Memory B cell (primary cell): ENCODE results near the gene OR51E2.

Experiments
- ATAC-seq: fragments of 150-1000 bp; cut with Tn5 transposase; 2 replicates; pipeline ENCODE4 v1.10.0; 2021; ENCODE audit warnings: low read depth, mild to moderate bottlenecking, moderate library complexity
- DNase-seq, 2 donors: peaks; one replicate each; pipeline ENCODE4 v3.0.0; 2022; ENCODE audit warnings: low spot score in 2 of 2
- H3K27ac Mint-ChIP-seq: one replicate; pipeline ENCODE4 v1.8.0; 2022; ENCODE audit warnings: mild to moderate bottlenecking, moderate library complexity, mixed read lengths
- H3K27me3 Mint-ChIP-seq: one replicate; pipeline ENCODE4 v1.8.0; 2022; ENCODE audit warnings: mixed read lengths
- H3K36me3 Mint-ChIP-seq: one replicate; pipeline ENCODE4 v1.8.0; 2022; ENCODE audit warnings: mild to moderate bottlenecking, mixed read lengths
- H3K4me1 Mint-ChIP-seq: one replicate; pipeline ENCODE4 v1.8.0; 2022; ENCODE audit warnings: mixed read lengths
- H3K4me3 Mint-ChIP-seq: one replicate; pipeline ENCODE4 v1.8.0; 2022; ENCODE audit warnings: mild to moderate bottlenecking, moderate library complexity, mixed read lengths
- H3K9me3 Mint-ChIP-seq: one replicate; pipeline ENCODE4 v1.8.0; 2022; ENCODE audit warnings: mixed read lengths

OR51E2 gene

DNA sequence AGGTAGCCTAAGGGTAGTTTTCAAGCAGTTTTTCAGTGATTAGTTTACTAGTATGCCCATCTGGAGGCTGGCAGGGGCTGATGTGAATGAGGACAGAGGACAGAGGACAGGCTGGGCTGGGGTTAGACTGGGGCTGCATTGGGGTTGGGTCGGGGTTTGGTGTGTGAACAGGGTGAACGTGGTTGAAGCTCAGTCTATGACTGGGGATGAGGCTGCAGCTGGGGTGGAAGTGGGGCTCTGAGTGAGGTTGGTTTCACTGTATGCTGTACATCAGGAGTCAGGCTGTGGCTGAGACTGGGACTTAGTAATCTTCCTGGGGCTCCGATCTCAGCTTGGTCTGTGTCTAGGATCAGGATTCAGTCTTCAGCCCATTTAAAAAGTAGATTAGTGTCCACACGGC lies 53.4 kb downstream of the OR51E2 start:
- H3K36me3 Mint-ChIP-seq: no peaks in the 10 kb centered on the region
- peaks cover 23% of the 10 kb centered on the region for H3K27me3 Mint-ChIP-seq
- no peak overlapping the region for H3K4me3 Mint-ChIP-seq
- DNase-seq (no peak), ATAC-seq (no peak)
- H3K9me3 Mint-ChIP-seq: no peaks in the 10 kb centered on the region
- no peaks in the 10 kb centered on the region for H3K4me1 Mint-ChIP-seq
- H3K27ac Mint-ChIP-seq: no peak overlapping the region

GRCh38 chr11:4643682-4644081 lies 54.0 kb downstream of the OR51E2 start, which contains the start of gene OR51E1:
Gene OR51E1 (plus strand): TSS chr11:4643982. CDS start chr11:4652527, 8,545 bp downstream.
- ATAC-seq: no peak
- DNase-seq: no peak
- H3K27ac Mint-ChIP-seq: no peak within 1 kb of the TSS
- no peaks in the 10 kb centered on the region for H3K4me1 Mint-ChIP-seq
- no peaks in the 10 kb centered on the region for H3K36me3 Mint-ChIP-seq
- H3K4me3 Mint-ChIP-seq: no peak within 1 kb of the TSS
- no peaks in the 10 kb centered on the region for H3K9me3 Mint-ChIP-seq
- H3K27me3 Mint-ChIP-seq: peaks cover 21% of the 10 kb centered on the region

GRCh38 chr11:4643076-4643475 lies 54.6 kb downstream of the OR51E2 start:
- H3K27ac Mint-ChIP-seq: no peak overlapping the region
- ATAC-seq: no peak
- no peaks in the 10 kb centered on the region for H3K36me3 Mint-ChIP-seq
- H3K27me3 Mint-ChIP-seq: peaks cover 21% of the 10 kb centered on the region
- no peaks in the 10 kb centered on the region for H3K9me3 Mint-ChIP-seq
- H3K4me3 Mint-ChIP-seq: no peak overlapping the region
- no peak for DNase-seq
- no peaks in the 10 kb centered on the region for H3K4me1 Mint-ChIP-seq

GRCh38 chr11:4642043-4642442 lies 55.6 kb downstream of the OR51E2 start:
- DNase-seq (no peak), ATAC-seq (no peak)
- no peak overlapping the region for H3K4me3 Mint-ChIP-seq
- no peaks in the 10 kb centered on the region for H3K9me3 Mint-ChIP-seq
- H3K27ac Mint-ChIP-seq: no peak overlapping the region
- peaks cover 21% of the 10 kb centered on the region for H3K27me3 Mint-ChIP-seq
- H3K4me1 Mint-ChIP-seq: no peaks in the 10 kb centered on the region
- H3K36me3 Mint-ChIP-seq: no peaks in the 10 kb centered on the region

DNA sequence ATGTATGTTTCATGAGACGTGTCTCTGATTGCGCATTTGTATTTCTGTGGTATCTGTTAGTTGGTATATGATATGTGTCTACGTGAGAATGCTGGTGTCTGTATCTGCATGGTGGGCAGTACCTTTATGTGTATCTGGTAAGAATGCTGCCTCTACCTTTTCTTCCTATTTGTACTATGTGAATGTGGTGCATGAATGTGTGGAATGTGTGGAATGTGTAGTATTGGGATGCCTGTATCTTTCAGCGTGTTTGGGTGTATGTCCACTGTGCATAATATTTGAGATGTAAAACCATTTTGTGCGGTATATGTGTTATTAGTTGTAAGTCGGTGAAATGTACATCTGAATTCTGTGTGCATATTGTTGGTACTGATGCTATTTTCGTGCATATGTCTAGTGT lies 56.2 kb downstream of the OR51E2 start:
- Mint-ChIP-seq H3K27ac (no peak overlapping the region), H3K27me3 (peaks cover 21% of the 10 kb centered on the region), H3K4me1 (no peaks in the 10 kb centered on the region), H3K36me3 (no peaks in the 10 kb centered on the region), H3K9me3 (no peaks in the 10 kb centered on the region), H3K4me3 (no peak overlapping the region)
- DNase-seq (no peak), ATAC-seq (no peak)

GRCh38 chr11:4639931-4640330 lies 57.7 kb downstream of the OR51E2 start:
- peaks cover 19% of the 10 kb centered on the region for H3K27me3 Mint-ChIP-seq
- H3K9me3 Mint-ChIP-seq: no peaks in the 10 kb centered on the region
- no peak for ATAC-seq
- DNase-seq: no peak
- no peak overlapping the region for H3K4me3 Mint-ChIP-seq
- H3K36me3 Mint-ChIP-seq: no peaks in the 10 kb centered on the region
- no peaks in the 10 kb centered on the region for H3K4me1 Mint-ChIP-seq
- H3K27ac Mint-ChIP-seq: no peak overlapping the region

- DNase-seq: no peak
- no peak overlapping the region for H3K27ac Mint-ChIP-seq
- no peaks in the 10 kb centered on the region for H3K4me1 Mint-ChIP-seq
- peaks cover 12% of the 10 kb centered on the region for H3K27me3 Mint-ChIP-seq
- H3K9me3 Mint-ChIP-seq: no peaks in the 10 kb centered on the region
- ATAC-seq: no peak
- no peaks in the 10 kb centered on the region for H3K36me3 Mint-ChIP-seq
- no peak overlapping the region for H3K4me3 Mint-ChIP-seq
Measured at GRCh38 chr11:4637662-4638047, 60.0 kb downstream of the OR51E2 start.

DNA sequence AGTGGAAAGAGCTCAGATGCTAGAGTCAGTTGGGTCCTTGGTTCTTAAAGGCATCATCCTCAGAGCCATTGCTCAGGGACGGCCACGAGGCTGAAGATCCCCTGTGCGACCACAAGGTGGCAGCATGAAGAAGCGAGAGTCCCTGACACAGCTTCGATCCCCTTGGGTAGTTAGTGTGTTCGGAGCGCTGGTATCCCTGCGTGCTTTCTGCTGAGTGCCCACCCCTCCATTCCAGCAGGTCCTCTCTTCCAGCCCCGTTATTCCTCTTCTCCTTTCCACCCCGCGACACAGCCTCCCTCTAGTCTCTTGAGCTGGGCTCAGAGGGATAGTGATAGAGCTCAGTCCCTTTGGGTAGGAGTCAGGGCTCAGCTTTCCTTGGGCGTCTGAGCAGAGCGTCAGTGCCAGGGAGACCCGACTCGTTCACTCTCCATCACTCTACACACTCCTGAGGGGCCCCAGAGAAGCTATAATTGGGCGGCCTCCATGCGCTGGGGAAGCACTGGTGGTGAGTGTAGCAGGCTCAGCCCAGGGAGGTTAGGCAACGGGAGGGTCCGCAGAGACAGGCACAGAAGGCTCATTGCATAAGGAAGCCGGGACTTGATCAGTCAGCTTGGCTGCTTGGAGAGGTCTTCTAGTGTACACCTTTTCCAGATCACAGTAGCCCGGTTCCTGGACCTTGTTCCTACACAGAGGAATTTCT lies 60.5 kb downstream of the OR51E2 start, which contains the start of gene OR51D1:
Gene OR51D1, plus strand, starts transcription at position 516 of the 700 bp plus-strand sequence. CDS start 2,314 bp downstream, outside the sequence.
- Mint-ChIP-seq H3K4me3 (no peak within 1 kb of the TSS), H3K36me3 (no peaks in the 10 kb centered on the region), H3K27me3 (peaks cover 12% of the 10 kb centered on the region), H3K9me3 (no peaks in the 10 kb centered on the region), H3K4me1 (no peaks in the 10 kb centered on the region), H3K27ac (no peak within 1 kb of the TSS)
- ATAC-seq (peak; percentile 87), DNase-seq (peak; percentile 58 to 72)

- Mint-ChIP-seq H3K4me3 (no peak overlapping the region), H3K27me3 (peaks cover 3% of the 10 kb centered on the region), H3K9me3 (no peaks in the 10 kb centered on the region), H3K36me3 (no peaks in the 10 kb centered on the region), H3K27ac (no peak overlapping the region), H3K4me1 (no peaks in the 10 kb centered on the region)
- DNase-seq (no peak), ATAC-seq (no peak)
Measured at GRCh38 chr11:4636136-4636535, 61.5 kb downstream of the OR51E2 start.
